Stimulated activated naive CD4-positive, alpha-beta T cell (primary cell): ENCODE measurements around the gene POU6F2.
"Not testable (repeated sequence)": the region's sequence is repeated elsewhere in the genome, so short reads cannot be mapped to it uniquely, and the experiment has no call there.

Experiments used
- DNase-seq, 6 experiments: peaks; one replicate each; lab custom pipeline; 2025; lab: John Stamatoyannopoulos, UW

Gene POU6F2

GRCh38 chr7:38992203-38992602, 14.5 kb downstream of the POU6F2 start:
- no peak for DNase-seq

GRCh38 chr7:39001595-39001994, 23.9 kb downstream of the POU6F2 start:
- no peak for DNase-seq

GRCh38 chr7:39002755-39003154, 25.0 kb downstream of the POU6F2 start:
- no peak for DNase-seq

- DNase-seq = no peak
Measured at GRCh38 chr7:39005036-39005435, 27.3 kb downstream of the POU6F2 start.

DNA sequence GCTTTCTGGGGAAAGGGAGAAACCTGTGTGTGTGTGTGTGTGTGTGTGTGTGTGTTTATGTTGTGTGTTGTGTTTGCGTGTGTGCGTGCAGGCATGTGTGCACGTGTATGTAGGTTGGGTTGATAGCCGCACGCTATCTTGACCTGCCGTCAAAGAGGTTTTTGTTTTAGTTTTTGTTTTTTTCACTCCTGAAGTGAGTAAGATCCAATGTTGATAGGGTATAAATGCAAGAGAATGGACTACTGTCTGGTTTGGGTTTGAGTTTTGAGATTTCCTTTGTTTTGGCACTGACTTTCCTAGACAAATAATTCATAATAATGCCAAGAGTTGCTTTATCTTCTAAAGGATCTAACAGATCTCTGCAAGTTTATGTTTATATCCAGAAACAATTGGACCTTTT, 27.8 kb downstream of the POU6F2 start:
- DNase-seq = no peak

DNA sequence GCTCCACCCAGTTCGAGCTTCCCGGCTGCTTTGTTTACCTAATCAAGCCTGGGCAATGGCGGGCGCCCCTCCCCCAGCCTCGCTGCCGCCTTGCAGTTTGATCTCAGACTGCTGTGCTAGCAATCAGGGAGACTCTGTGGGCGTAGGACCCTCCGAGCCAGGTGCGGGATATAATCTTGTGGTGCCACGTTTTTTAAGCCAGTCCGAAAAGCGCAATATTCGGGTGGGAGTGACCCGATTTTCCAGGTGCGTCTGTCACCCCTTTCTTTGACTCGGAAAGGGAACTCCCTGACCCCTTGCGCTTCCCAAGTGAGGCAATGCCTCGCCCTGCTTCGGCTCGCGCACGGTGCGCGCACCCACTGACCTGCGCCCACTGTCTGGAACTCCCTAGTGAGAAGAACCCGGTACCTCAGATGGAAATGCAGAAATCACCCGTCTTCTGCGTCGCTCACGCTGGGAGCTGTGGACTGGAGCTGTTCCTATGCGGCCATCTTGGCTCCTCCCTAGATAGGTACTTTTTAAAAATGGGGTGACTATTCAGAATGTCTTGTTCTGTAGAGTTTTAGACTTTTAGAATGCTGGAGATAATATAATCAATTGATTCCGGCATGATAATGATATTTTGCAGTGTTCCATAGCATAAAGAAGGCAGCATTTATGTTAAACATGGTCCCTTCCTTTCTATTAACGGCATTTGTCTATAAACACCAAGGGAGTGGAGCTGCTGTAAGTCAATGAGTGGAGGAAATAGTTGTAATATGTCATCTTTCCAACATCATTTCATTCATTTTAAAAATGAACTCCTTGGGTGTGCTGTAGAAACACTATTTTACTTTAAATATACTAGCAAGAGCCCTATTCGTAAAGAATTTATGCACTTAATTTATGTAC, 35.6 kb downstream of the POU6F2 start:
- not testable (repeated sequence) for DNase-seq

- no peak for DNase-seq
Measured at GRCh38 chr7:39016609-39017008, 38.9 kb downstream of the POU6F2 start.

DNA sequence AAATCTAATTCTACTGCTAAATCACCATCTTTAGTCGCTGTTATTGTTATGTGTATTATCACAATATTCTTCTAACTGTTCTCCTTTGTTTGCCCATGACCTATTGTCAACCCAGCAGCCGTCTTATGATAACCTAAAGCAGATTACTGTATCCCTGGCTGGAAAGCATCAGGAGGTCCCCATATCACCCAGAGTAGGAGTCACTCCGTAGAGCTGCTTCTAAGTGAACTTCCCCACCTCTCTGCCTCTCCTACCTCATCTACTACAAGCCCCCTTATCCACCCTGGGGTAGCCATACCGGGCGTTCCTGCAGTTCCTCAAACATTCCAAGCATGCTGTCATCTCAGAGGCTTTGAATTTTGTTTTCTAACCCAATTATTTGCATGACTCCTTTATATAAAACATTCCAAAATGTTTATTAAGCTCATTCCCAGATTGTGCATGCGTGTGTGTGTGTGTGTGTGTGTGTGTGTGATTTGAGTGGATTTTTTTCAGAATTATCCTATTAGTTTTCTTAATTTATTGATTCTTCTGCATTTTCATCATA, 39.7 kb downstream of the POU6F2 start:
- DNase-seq = no peak

- DNase-seq = no peak
Measured at GRCh38 chr7:39022796-39023195, 45.1 kb downstream of the POU6F2 start.

DNA sequence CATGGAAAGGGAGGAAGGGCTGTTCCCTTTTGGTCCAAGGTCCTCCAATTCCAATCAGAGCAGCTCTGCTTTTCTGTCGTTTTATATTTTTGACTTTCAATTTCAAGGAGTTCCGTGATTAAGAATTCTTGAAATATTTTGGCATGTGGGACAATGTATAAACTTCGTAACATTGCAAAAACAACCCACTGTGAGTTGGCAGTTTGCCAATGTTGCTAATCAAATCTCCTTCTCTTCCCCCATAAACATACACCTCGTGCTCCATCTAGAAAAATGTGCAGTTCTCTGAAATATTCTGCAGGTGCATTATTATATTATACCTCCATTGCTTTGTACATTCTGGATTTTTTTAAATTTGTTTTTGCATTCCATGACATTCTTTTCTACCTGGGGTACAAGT, 49.8 kb downstream of the POU6F2 start:
- DNase-seq = no peak

GRCh38 chr7:39033885-39034624, 56.3 kb downstream of the POU6F2 start:
- DNase-seq = no peak

DNA sequence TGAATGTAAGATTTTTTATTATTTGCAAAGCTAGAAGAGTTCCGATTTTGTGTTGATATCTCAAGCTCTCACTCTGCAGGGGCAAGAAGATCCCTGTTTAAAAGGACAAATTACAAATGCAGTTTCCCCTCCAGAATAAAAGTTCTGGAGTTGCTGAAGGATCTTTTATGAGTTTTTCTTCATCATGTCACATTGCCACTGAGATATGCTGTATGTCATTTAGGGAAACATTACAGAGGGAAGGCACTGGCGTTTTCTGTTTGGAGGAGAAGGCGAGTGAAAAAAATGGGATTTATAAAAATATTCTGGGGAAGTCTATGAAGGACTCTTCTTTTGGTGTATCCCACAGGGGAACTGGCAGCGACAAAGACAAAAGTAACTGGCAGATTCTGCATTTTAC, 57.4 kb downstream of the POU6F2 start:
- no peak for DNase-seq

DNA sequence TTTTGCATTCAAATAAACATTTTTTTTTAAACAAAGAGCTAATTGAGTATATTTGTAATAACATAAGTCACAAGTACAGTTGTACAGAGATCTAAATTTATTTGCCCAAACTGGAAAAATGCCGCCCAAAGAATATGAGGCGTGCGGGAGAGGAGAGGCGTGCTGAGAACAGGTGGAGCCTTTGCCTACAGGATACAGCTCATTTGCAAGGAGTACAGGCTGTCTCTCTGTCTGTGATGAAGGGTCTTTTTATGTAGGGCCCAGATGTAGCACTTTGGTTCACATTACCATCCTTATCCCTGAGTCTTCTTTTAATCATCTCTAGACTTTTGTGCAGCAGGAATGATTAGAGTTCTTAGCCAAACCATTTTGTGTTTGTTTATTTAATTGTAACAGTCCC, 58.2 kb downstream of the POU6F2 start:
- no peak for DNase-seq

DNA sequence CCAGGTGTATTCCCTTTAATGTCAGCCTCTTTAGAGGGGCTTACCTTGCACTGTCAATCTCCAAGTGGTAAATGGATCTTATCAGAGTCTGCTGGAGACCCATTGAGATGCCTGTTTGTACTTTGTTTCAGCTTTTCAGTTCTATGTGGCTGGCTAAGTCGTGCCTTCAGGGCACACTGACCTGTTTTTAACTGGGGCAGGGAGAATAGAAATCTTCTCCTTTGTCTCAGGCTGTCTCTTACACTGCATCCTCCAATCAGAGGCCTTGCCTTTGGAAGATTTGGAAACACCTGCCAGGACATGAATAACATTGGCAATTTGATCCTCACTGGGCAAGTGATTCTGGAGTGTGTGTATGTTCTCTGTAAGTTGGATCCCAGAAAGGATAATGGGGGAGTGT, 65.0 kb downstream of the POU6F2 start:
- no peak for DNase-seq

GRCh38 chr7:39043531-39043930, 65.8 kb downstream of the POU6F2 start:
- no peak for DNase-seq

DNA sequence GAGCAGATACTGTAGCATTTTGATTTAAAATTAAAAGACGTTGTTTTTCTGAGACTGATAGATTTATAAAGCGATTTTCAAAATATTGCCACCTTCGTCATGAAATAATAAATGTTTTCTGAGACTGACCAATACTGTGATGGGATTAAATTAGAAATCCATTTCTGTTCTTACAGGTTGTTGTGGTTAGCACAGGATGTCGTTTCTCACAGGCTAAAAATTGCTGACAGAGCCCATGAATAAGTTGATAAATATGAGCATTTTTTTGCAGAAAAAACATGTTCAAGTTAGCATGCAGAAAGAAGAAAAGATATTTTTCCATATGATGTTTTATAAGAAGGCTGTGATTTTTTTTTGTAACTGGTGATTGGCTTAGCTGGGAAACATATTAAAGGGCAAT, 66.8 kb downstream of the POU6F2 start:
- no peak for DNase-seq

GRCh38 chr7:39045231-39045630, 67.5 kb downstream of the POU6F2 start:
- DNase-seq = no peak

GRCh38 chr7:39051279-39051678, 73.6 kb downstream of the POU6F2 start:
- DNase-seq = no peak

- no peak for DNase-seq
Measured at GRCh38 chr7:39051707-39052106, 74.0 kb downstream of the POU6F2 start.

GRCh38 chr7:39054731-39055130, 77.0 kb downstream of the POU6F2 start:
- no peak for DNase-seq

GRCh38 chr7:39056153-39056552, 78.4 kb downstream of the POU6F2 start:
- no peak for DNase-seq

- no peak for DNase-seq
Measured at GRCh38 chr7:39062811-39063210, 85.1 kb downstream of the POU6F2 start.

GRCh38 chr7:39069031-39069430, 91.3 kb downstream of the POU6F2 start:
- no peak for DNase-seq
